ENCODE data around the gene FARS2.

Gene FARS2

DNA sequence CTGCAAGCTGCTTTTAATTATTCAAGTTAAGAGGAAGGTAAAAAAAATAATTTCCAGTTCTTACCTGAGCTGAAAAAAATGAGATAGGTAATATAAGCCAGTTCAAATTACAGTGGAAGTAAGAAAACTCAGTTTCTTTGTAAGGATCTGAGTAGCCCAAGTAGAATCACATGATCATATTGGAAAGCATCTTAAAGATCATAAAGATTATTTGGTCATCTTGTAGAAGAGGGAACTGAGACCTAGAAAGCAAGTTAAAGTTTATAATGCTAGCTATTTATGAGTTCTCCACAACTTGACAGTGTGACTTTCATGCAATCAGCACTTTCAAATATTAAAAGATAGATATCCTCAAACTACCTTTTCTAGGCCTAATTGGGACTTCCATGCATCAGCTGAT is 80.5 kb downstream of the FARS2 start:
- Mint-ChIP-seq H3K27me3 (ENCODE audit: low read depth) (no peaks in the 10 kb centered on the region), H3K27ac (no peak overlapping the region), H3K9me3 (no peaks in the 10 kb centered on the region), H3K4me3 (no peak overlapping the region), H3K4me1 (no peaks in the 10 kb centered on the region), H3K36me3 (ENCODE audit: low read depth) (no peaks in the 10 kb centered on the region)
- TF ChIP-seq, protein P1, sequence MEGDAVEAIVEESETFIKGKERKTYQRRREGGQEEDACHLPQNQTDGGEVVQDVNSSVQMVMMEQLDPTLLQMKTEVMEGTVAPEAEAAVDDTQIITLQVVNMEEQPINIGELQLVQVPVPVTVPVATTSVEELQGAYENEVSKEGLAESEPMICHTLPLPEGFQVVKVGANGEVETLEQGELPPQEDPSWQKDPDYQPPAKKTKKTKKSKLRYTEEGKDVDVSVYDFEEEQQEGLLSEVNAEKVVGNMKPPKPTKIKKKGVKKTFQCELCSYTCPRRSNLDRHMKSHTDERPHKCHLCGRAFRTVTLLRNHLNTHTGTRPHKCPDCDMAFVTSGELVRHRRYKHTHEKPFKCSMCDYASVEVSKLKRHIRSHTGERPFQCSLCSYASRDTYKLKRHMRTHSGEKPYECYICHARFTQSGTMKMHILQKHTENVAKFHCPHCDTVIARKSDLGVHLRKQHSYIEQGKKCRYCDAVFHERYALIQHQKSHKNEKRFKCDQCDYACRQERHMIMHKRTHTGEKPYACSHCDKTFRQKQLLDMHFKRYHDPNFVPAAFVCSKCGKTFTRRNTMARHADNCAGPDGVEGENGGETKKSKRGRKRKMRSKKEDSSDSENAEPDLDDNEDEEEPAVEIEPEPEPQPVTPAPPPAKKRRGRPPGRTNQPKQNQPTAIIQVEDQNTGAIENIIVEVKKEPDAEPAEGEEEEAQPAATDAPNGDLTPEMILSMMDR (IDR thresholded peaks at IDR 0.05; ENCODE audit: unreplicated experiment in 3 of 3) = no peak

DNA sequence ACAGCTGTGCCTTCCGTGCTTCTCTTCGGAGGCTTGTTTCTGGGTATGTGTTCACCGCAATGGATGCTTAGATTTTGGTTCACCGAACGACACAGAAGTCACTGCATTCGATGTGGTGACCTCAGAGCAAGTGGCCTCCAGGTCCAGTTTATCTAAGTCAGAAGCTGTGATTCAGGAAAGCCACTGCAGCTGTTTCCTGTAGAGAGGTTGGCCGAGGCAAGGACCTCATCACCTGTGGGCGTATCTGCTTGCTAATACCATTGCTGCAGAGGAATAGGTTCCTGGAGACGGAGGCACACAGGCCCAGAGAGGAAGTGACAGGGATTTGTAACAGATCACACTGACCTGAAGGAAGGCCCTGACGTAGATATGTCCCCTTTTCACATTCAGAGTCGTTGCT is 82.7 kb downstream of the FARS2 start:
- TF ChIP-seq, protein P1 (IDR thresholded peaks at IDR 0.05; ENCODE audit: unreplicated experiment in 3 of 3) = no peak
- no peaks in the 10 kb centered on the region for H3K36me3 Mint-ChIP-seq (ENCODE audit: low read depth)
- H3K9me3 Mint-ChIP-seq = peaks cover 5% of the 10 kb centered on the region
- no peak overlapping the region for H3K4me3 Mint-ChIP-seq
- H3K4me1 Mint-ChIP-seq = no peaks in the 10 kb centered on the region
- no peaks in the 10 kb centered on the region for H3K27me3 Mint-ChIP-seq (ENCODE audit: low read depth)
- H3K27ac Mint-ChIP-seq = no peak overlapping the region

DNA sequence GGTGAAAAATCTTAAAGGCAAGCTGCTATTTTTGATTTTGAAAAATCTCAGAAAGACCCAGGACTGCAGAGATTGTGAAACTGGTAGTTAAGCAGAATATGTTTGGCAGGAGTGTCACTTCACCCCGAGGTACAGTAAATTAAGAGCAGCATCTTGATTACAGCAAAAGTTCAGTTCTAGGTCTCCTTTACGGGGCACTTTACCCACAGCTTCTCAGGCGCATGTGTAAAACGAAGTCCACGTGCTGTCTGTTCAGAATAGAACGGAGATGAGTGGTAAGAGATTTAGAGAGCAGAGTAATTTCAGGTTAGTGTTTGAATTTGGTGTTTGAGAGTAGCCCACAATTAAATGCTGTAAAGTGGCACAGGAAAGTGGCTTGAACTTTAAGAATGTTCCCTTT is 84.0 kb downstream of the FARS2 start:
- no peak overlapping the region for H3K27ac Mint-ChIP-seq
- H3K27me3 Mint-ChIP-seq (ENCODE audit: low read depth) = no peaks in the 10 kb centered on the region
- no peaks in the 10 kb centered on the region for H3K4me1 Mint-ChIP-seq
- no peak overlapping the region for H3K4me3 Mint-ChIP-seq
- TF ChIP-seq, protein P1 (IDR thresholded peaks at IDR 0.05; ENCODE audit: unreplicated experiment in 3 of 3) = no peak
- H3K36me3 Mint-ChIP-seq (ENCODE audit: low read depth) = peaks cover 3% of the 10 kb centered on the region
- peaks cover 9% of the 10 kb centered on the region for H3K9me3 Mint-ChIP-seq

DNA sequence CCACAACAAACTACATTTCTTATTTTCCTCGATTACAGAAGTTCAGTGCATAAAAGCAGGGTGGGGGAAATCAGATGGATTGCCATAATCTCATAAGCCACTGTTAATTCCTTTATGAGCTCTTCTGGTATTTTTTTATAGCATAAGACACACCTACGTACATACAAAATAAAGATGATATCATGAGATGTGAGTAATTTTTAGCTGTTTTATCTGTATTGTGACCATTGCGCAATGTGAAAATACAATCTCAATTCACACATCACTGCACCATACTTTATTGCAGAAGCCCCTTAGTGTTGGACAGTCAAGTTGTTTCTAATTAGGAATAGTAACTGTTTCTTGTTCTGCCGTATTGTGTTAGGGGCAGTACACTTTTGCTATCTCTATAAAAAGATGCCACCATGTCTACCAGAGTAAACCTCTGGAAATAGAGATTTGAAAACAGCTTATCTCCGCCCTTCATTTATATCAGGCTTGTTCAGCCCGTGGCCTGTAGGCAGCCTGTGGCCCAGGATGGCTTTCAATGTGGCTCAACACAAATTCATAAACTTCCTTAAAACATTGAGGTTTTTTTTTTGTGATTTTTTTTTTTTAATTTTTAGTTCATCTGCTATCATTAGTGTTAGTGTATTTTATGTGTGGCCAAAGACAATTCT is 90.4 kb downstream of the FARS2 start:
- Mint-ChIP-seq H3K27me3 (ENCODE audit: low read depth) (peaks cover 3% of the 10 kb centered on the region), H3K4me3 (no peak overlapping the region), H3K27ac (no peak overlapping the region), H3K4me1 (no peaks in the 10 kb centered on the region), H3K9me3 (peaks cover 9% of the 10 kb centered on the region), H3K36me3 (ENCODE audit: low read depth) (peaks cover 3% of the 10 kb centered on the region)
- TF ChIP-seq, protein P1 (IDR thresholded peaks at IDR 0.05; ENCODE audit: unreplicated experiment in 3 of 3) = no peak

DNA sequence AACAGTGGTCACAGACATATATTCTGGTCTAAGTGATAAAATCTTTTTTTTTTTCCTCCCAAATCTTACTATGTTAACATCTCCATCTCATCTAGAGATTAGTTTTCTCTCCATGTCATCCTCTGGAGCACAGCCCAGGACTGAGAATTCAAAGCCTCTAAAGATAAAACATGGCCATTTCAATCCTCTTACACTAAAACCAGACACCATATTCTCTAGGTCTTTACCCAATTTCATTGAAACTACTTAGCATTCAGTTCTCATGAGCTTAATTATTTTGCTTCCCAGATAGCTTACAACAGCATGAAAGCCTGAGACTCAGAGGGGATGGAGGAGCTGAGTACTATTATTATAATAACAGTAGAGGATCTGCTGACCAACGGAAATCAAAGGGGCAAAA is 92.7 kb downstream of the FARS2 start:
- Mint-ChIP-seq H3K4me3 (no peak overlapping the region), H3K4me1 (no peaks in the 10 kb centered on the region), H3K27ac (no peak overlapping the region), H3K9me3 (peaks cover 4% of the 10 kb centered on the region), H3K27me3 (ENCODE audit: low read depth) (peaks cover 3% of the 10 kb centered on the region), H3K36me3 (ENCODE audit: low read depth) (peaks cover 3% of the 10 kb centered on the region)
- TF ChIP-seq, protein P1 (IDR thresholded peaks at IDR 0.05; ENCODE audit: unreplicated experiment in 3 of 3) = no peak

DNA sequence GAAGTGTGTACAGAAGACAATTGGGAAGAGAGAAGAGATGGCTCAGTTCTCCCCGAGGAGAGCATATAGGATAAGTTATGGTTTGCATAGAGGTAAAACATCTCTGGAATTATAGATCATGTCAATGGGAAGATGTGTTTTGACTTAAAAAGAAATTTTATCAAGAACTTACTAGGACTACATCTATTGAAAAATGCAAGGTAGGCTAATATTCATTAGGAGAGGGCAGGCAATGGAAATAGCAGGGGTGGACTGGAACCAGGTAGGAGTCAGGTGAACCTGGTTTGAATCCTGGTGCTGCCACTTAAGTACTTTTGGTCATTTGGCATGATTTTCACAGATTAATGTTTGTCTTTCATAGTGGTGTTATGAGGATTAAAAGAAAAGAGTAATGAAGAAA is 96.2 kb downstream of the FARS2 start:
- no peaks in the 10 kb centered on the region for H3K4me1 Mint-ChIP-seq
- no peak overlapping the region for H3K27ac Mint-ChIP-seq
- H3K36me3 Mint-ChIP-seq (ENCODE audit: low read depth) = no peaks in the 10 kb centered on the region
- TF ChIP-seq, protein P1 (IDR thresholded peaks at IDR 0.05; ENCODE audit: unreplicated experiment in 3 of 3) = no peak
- H3K27me3 Mint-ChIP-seq (ENCODE audit: low read depth) = peaks cover 3% of the 10 kb centered on the region
- no peak overlapping the region for H3K4me3 Mint-ChIP-seq
- H3K9me3 Mint-ChIP-seq = no peaks in the 10 kb centered on the region
